CD14-positive monocyte (primary cell): ENCODE measurements around the gene TMEM134. TPM values are rescaled to one million over a fixed set of nuclear protein-coding genes. Genes with fewer than 3 reads are reported as not detected.

Experiments used
- DNase-seq, 3 donors: peaks; one replicate each; pipeline ENCODE4 v3.0.0-alpha.2; 2011 to 2022
- H2AFZ ChIP-seq: 2 replicates; pipeline ENCODE4 v1.6.0; 2012; ENCODE audit warnings: mild to moderate bottlenecking, low read depth, low read length, inconsistent platforms; ENCODE audit not compliant: insufficient read depth, poor library complexity, severe bottlenecking
- H3K27ac ChIP-seq, 2 donors: 1 replicate in 1 of 2; 2 replicates in 1 of 2; pipeline ENCODE4 v1.5.1; 2012 to 2013; ENCODE audit warnings: low read length in 2 of 2, control low read depth in 1 of 2, inconsistent platforms in 1 of 2, low read depth in 1 of 2, mild to moderate bottlenecking in 1 of 2
- H3K27me3 ChIP-seq, 2 donors: one replicate each; pipeline versions ENCODE4 v1.6.0 to v1.6.1; 2011 to 2013; ENCODE audit warnings: low read length in 2 of 2; ENCODE audit not compliant: control insufficient read depth in 2 of 2, insufficient read depth in 2 of 2
- H3K36me3 ChIP-seq, 2 donors: replicated peaks in 1 of 2; 1 replicate in 1 of 2; 2 replicates in 1 of 2; pipeline versions ENCODE4 v1.5.1 to v1.6.1; 2012 to 2013; ENCODE audit warnings: low read length in 2 of 2, control low read depth in 1 of 2, inconsistent platforms in 1 of 2, mild to moderate bottlenecking in 1 of 2; ENCODE audit not compliant: insufficient read depth in 2 of 2, control insufficient read depth in 1 of 2
- H3K4me1 ChIP-seq, 2 donors: 1 replicate in 1 of 2; 2 replicates in 1 of 2; pipeline versions ENCODE4 v1.5.1 to v1.6.1; 2012 to 2013; ENCODE audit warnings: low read length in 2 of 2, control low read depth in 1 of 2, inconsistent platforms in 1 of 2, mild to moderate bottlenecking in 1 of 2, moderate library complexity in 1 of 2; ENCODE audit not compliant: insufficient read depth in 2 of 2, control insufficient read depth in 1 of 2
- H3K4me2 ChIP-seq: replicated peaks from 2 replicates; pipeline ENCODE3; 2012; ENCODE audit warnings: low read length, moderate library complexity, mild to moderate bottlenecking; ENCODE audit not compliant: poor library complexity, severe bottlenecking; ENCODE audit errors: extremely low read depth
- H3K4me3 ChIP-seq, 3 experiments: fragments of 200-600 bp in 1 of 3; sonication (generic) in 1 of 3; replicated peaks in 1 of 3; 1 replicate in 2 of 3; 2 replicates in 1 of 3; pipeline ENCODE4 v1.5.1; 2011 to 2013; ENCODE audit warnings: low read length in 3 of 3, mild to moderate bottlenecking in 3 of 3, control low read depth in 2 of 3, low read depth in 2 of 3, inconsistent platforms in 1 of 3, moderate library complexity in 1 of 3
- H3K79me2 ChIP-seq: 2 replicates; pipeline ENCODE4 v1.6.0; 2012; ENCODE audit warnings: mild to moderate bottlenecking, control low read depth, inconsistent platforms, low read length, moderate library complexity; ENCODE audit not compliant: insufficient read depth
- H3K9ac ChIP-seq: 2 replicates; pipeline ENCODE4 v1.6.0; 2017; ENCODE audit warnings: low read length, mild to moderate bottlenecking; ENCODE audit not compliant: insufficient read depth, poor library complexity, severe bottlenecking
- H3K9me3 ChIP-seq, 2 donors: replicated peaks in 1 of 2; 1 replicate in 1 of 2; 2 replicates in 1 of 2; pipeline versions ENCODE4 v1.5.1 to v1.6.1; 2012 to 2013; ENCODE audit warnings: low read length in 2 of 2, control low read depth in 1 of 2; ENCODE audit not compliant: control insufficient read depth in 1 of 2, insufficient read depth in 1 of 2
- H4K20me1 ChIP-seq: 2 replicates; pipeline ENCODE4 v1.6.0; 2012; ENCODE audit warnings: mild to moderate bottlenecking, low read length, control low read depth, moderate library complexity; ENCODE audit not compliant: insufficient read depth
- H3K27ac Mint-ChIP-seq, 7 donors: one replicate each; pipeline ENCODE4 v1.8.0; 2020; ENCODE audit warnings: mild to moderate bottlenecking in 7 of 7, mixed read lengths in 7 of 7, moderate library complexity in 6 of 7, inconsistent platforms in 2 of 7
- H3K27me3 Mint-ChIP-seq, 3 donors: one replicate each; pipeline ENCODE4 v1.8.0; 2021 to 2022; ENCODE audit warnings: low read depth in 3 of 3, mild to moderate bottlenecking in 3 of 3, mixed read lengths in 3 of 3, moderate library complexity in 3 of 3, inconsistent platforms in 1 of 3
- H3K36me3 Mint-ChIP-seq, 2 donors: one replicate each; pipeline ENCODE4 v1.8.0; 2020; ENCODE audit warnings: mixed read lengths in 2 of 2, inconsistent platforms in 1 of 2, mild to moderate bottlenecking in 1 of 2
- H3K4me1 Mint-ChIP-seq: one replicate; pipeline ENCODE4 v1.8.0; 2020; ENCODE audit warnings: mild to moderate bottlenecking, mixed read lengths
- H3K4me3 Mint-ChIP-seq, 2 donors: one replicate each; pipeline ENCODE4 v1.8.0; 2020; ENCODE audit warnings: mild to moderate bottlenecking in 2 of 2, mixed read lengths in 2 of 2, moderate library complexity in 1 of 2
- H3K9me3 Mint-ChIP-seq, 7 donors: one replicate each; pipeline ENCODE4 v1.8.0; 2020 to 2022; ENCODE audit warnings: mixed read lengths in 7 of 7, mild to moderate bottlenecking in 6 of 7, moderate library complexity in 6 of 7, inconsistent platforms in 2 of 7
- WGBS: methylation state at CpG from one replicate; pipeline ENCODE4 v1.1.5; 2013; ENCODE audit warnings: missing lambda C conversion rate; ENCODE audit not compliant: insufficient coverage; 5-methylcytosine and 5-hydroxymethylcytosine counted together
- intact Hi-C, 2 donors: fragments of 100-400 bp; cut with micrococcal nuclease; formaldehyde crosslinking; loops; one replicate each; pipeline versions ENCODE4 v1.15.0 to v1.15.1; 2023
- polyA plus RNA-seq, 3 donors: library from polyadenylated mRNA; depleted of rRNA in 1 of 3; unstranded in 2 of 3; stranded (reverse) in 1 of 3; fragments of 300-500 nt in 2 of 3; fragments of >200 nt in 1 of 3; fragmentation: Illumina TruSeq in 2 of 3; gene quantifications; 1 replicate in 2 of 3; 2 replicates in 1 of 3; pipeline ENCODE4 v1.2.3, GENCODE V29; 2012 to 2021
- TF ChIP-seq, protein P1 (sequence below): fragments of 200-600 bp; IDR thresholded peaks from one replicate; pipeline ENCODE4 v1.8.0; 2022; ENCODE audit warnings: antibody characterized with exemption, mild to moderate bottlenecking

TMEM134 gene
- polyA plus RNA-seq, 3 donors, result 67.4 to 104 (median 76.8) TPM

DNA sequence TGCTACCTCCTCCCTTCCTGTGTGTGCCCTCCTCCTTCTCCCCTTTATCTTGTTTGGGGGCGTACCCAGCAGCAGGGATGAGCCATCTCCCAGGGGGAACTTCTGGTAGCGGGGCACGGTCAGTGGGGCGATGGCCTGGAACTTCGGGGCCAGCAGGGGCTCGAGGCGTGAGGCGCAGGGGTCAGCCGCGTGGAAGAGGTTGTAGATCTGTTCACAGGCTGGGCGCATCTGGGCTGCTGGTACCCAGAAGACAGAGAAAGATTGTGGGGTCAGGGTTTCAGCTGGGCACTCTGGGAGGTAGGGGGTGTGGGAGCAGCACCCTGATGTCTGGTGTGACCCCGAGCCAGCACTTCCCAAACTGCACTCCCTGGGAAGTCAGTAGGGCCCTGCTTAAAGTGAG, 27.1 kb upstream of the TMEM134 start:
- intact Hi-C loops, result no loop called here
- peak overlapping the region in 2 of 7 donors; percentile 42 to 53 for H3K27ac Mint-ChIP-seq
- no peaks in the 10 kb centered on the region for H3K9me3 Mint-ChIP-seq
- H3K4me1 Mint-ChIP-seq, result peaks cover 7% of the 10 kb centered on the region
- H3K36me3 Mint-ChIP-seq, result peaks cover 61 to 95% of the 10 kb centered on the region in 2 donors
- H3K9ac ChIP-seq, result no peak overlapping the region
- no peaks in the 10 kb centered on the region for H3K9me3 ChIP-seq
- peaks cover 9 to 10% of the 10 kb centered on the region in 2 donors for H3K4me1 ChIP-seq
- peaks cover 86 to 95% of the 10 kb centered on the region in 2 donors for H3K36me3 ChIP-seq
- whole genome bisulfite sequencing, result 95% methylated on average over 12 of the region's 12 CpGs
- H3K4me2 ChIP-seq, result no peak overlapping the region
- H3K27ac ChIP-seq, result no peak overlapping the region
- H3K27me3 Mint-ChIP-seq, result no peaks in the 10 kb centered on the region
- no peak overlapping the region for H3K4me3 ChIP-seq
- H3K79me2 ChIP-seq, result peaks cover 15% of the 10 kb centered on the region
- no peak overlapping the region for H3K4me3 Mint-ChIP-seq
- DNase-seq, result no peak
- TF ChIP-seq, protein P1, sequence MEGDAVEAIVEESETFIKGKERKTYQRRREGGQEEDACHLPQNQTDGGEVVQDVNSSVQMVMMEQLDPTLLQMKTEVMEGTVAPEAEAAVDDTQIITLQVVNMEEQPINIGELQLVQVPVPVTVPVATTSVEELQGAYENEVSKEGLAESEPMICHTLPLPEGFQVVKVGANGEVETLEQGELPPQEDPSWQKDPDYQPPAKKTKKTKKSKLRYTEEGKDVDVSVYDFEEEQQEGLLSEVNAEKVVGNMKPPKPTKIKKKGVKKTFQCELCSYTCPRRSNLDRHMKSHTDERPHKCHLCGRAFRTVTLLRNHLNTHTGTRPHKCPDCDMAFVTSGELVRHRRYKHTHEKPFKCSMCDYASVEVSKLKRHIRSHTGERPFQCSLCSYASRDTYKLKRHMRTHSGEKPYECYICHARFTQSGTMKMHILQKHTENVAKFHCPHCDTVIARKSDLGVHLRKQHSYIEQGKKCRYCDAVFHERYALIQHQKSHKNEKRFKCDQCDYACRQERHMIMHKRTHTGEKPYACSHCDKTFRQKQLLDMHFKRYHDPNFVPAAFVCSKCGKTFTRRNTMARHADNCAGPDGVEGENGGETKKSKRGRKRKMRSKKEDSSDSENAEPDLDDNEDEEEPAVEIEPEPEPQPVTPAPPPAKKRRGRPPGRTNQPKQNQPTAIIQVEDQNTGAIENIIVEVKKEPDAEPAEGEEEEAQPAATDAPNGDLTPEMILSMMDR, result no peak
- no peak overlapping the region for H2AFZ ChIP-seq
- H3K27me3 ChIP-seq, result no peaks in the 10 kb centered on the region
- H4K20me1 ChIP-seq, result peaks cover 90% of the 10 kb centered on the region

DNA sequence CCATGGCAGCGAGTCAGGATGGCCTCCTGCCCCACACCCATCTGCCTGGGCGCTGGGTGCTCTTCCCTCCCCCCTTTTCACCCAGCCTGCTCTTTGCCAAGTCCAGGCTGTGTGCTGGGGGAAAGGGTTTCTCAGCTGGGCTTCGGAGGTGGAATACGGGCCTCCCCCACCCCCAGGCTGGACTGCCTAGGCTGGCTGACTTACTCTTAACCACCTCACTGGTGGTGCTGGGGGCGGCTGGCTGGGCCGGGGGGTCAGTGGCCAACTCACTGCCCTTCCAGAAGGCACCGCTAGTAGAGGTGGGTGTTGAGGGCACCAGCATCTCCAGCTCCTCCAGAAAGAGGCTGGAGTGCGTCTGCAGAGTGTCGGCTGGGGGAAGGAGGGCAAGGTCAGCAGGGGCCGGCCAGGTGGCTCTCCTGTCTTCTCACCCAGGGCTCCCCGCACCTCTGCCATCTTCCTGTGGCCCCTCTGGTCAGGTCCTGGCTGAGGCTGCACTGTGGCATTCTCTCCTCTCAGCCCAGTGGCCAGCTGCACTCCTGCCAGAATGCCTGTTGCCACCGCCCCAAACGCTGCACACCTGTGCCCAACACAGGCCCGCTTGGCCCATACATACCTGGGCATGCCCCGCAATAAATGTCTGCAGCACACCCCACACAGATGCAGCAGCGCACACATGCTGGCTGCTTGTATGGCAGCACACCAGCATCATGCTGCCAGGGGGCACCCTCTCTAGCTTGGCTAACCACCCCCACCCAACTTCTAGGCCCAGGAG, 26.4 kb upstream of the TMEM134 start:
- peaks cover 2 to 3% of the 10 kb centered on the region in 2 donors for H3K4me1 ChIP-seq
- H3K9me3 Mint-ChIP-seq, result no peaks in the 10 kb centered on the region
- H3K27me3 Mint-ChIP-seq, result no peaks in the 10 kb centered on the region
- no peaks in the 10 kb centered on the region for H3K27me3 ChIP-seq
- peaks cover 60 to 95% of the 10 kb centered on the region in 2 donors for H3K36me3 Mint-ChIP-seq
- no peaks in the 10 kb centered on the region for H3K4me1 Mint-ChIP-seq
- WGBS, result 94% methylated on average over 11 of the region's 16 CpGs
- no peak overlapping the region for H3K9ac ChIP-seq
- intact Hi-C loops, result no loop called here
- peaks cover 90% of the 10 kb centered on the region for H4K20me1 ChIP-seq
- H3K4me3 ChIP-seq, result no peak overlapping the region
- no peak overlapping the region for H3K27ac ChIP-seq
- no peak overlapping the region for H3K4me2 ChIP-seq
- DNase-seq, result no peak
- H3K79me2 ChIP-seq, result peaks cover 13% of the 10 kb centered on the region
- no peak overlapping the region for H3K4me3 Mint-ChIP-seq
- peaks cover 91 to 100% of the 10 kb centered on the region in 2 donors for H3K36me3 ChIP-seq
- H3K27ac Mint-ChIP-seq, result no peak overlapping the region
- H3K9me3 ChIP-seq, result no peaks in the 10 kb centered on the region
- TF ChIP-seq, protein P1, result no peak
- H2AFZ ChIP-seq, result no peak overlapping the region
